IPS DF 4.7 (cell line): ENCODE results near the gene ITGA3.

Source experiments
- DNase-seq: peaks from one replicate; pipeline ENCODE4 v3.0.0-alpha.2; 2013; ENCODE audit warnings: low spot score; ENCODE audit errors: extremely low read depth

Gene ITGA3

DNA sequence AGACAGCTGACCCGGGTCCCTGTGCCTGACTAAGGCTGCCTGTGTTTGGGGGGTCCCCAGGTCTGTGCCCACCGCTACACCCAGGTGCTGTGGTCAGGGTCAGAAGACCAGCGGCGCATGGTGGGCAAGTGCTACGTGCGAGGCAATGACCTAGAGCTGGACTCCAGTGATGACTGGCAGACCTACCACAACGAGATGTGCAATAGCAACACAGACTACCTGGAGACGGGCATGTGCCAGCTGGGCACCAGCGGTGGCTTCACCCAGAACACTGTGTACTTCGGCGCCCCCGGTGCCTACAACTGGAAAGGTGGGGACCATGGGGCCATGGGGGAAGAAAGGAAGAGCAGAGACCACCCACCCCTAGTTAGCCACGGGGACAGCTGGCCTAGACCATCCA, 12.1 kb downstream of the ITGA3 start:
- no peak for DNase-seq

DNA sequence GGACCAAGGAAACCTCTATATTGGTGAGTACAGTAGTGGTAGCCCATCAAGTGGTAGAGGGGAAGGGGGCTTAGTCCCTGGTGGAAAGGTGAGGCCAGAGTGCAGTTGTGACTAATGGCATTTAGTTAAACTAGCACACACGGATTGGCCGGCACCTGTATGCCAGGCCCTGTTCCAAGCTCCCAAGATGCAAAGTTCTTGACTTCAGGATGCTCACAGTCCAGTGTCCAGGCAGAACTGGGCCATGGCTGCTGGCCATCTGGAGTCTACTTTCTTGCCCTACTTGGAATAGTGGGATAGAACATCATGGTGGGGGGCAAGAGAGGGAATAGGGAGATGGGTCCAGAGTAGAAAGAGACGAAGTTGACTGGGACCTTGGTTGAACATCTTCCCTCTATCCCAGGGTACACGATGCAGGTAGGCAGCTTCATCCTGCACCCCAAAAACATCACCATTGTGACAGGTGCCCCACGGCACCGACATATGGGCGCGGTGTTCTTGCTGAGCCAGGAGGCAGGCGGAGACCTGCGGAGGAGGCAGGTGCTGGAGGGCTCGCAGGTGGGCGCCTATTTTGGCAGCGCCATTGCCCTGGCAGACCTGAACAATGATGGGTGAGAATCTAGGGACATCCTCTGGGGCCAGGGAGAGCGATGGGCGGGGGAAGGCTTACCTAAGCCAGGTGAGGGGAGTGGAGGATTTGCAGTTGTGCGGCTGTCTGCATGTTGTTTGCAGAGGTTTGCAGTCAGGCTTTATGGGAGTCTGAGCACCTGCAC, 15.2 kb downstream of the ITGA3 start:
- no peak for DNase-seq

DNA sequence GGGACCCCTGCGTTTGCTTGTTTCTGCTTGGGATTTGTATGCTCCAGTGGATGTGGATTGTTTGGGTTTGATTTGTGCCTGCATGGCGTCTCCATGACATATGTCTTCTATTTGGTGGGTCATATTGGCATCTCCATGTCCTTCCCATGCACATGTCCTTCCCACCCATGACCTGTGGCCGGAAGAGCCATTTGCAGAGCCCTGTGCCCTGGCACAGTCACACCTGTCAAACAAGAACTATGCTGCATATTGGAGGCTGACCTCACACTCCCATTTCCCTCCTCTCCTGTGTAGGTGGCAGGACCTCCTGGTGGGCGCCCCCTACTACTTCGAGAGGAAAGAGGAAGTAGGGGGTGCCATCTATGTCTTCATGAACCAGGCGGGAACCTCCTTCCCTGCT, 15.8 kb downstream of the ITGA3 start:
- DNase-seq = no peak

DNA sequence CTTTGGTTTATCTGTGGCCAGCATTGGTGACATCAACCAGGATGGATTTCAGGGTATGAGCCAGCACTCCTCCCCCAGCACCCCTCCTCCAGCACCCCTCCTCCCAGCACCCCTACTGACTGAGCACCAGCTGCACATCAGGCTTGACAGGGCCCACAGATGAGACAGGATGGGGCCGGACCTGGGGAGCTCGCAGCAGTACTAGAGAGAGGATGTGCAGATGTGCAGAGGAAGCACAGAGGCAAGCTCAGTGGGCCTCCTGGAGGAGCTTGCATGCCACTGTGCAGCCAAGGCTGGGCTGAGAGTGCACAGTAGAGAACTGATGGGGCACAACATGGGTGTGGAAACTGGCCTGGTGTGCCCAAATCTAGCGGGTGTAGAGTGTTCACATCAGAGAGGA, 16.2 kb downstream of the ITGA3 start:
- DNase-seq = no peak

DNA sequence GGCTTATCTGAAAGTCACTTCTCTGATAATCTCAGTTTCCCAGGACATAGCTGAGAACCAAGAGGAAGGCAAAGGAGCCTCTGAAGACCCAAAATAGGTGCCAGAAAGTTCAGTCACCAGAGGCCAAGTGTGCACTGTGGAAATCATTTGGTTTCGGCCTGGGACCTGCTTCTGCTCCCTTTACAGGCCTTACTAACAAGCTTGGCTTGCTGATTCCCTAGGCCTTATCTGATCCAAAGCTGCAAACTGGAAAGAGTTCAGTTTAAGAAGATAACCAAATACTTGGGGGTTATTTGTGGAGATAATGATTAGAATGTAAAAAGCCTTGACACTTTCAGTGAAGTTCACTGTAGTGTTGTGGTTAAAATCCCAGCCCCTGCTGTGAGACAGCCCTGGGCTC, 17.0 kb downstream of the ITGA3 start:
- no peak for DNase-seq

DNA sequence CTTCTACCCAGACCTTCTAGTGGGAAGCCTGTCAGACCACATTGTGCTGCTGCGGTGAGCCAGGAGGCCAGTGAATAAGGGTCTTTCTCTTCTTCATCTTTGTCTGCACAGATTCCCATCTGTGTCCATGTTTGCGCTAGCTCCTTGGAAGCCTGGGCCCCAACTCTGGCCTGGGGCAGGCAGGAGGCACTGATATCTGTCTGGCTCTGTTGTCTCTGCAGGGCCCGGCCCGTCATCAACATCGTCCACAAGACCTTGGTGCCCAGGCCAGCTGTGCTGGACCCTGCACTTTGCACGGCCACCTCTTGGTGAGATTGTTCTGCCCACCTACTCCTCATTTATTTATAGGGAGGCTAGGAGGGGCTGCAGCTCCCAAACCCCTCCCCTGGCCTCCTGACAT, 18.3 kb downstream of the ITGA3 start:
- no peak for DNase-seq

DNA sequence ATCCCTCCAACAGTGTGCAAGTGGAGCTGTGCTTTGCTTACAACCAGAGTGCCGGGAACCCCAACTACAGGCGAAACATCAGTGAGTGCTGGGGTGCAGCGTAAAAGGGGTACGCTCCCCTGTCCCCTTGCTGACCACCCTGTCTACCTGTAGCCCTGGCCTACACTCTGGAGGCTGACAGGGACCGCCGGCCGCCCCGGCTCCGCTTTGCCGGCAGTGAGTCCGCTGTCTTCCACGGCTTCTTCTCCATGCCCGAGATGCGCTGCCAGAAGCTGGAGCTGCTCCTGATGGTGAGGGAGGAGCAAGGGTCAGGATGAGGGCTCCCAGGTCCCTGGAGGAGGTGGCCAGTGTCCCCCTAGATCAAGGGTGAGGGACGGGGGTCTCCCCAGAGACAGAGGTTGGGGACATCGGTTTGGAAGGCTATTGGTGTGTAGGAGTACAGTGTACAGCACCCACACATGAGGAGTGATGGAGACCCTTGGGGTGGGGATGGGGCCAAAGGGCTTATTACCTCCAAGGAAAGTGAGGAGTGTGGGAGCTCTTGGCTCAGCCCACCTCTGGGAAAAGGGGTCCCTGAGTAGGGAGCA, 19.6 kb downstream of the ITGA3 start:
- no peak for DNase-seq

DNA sequence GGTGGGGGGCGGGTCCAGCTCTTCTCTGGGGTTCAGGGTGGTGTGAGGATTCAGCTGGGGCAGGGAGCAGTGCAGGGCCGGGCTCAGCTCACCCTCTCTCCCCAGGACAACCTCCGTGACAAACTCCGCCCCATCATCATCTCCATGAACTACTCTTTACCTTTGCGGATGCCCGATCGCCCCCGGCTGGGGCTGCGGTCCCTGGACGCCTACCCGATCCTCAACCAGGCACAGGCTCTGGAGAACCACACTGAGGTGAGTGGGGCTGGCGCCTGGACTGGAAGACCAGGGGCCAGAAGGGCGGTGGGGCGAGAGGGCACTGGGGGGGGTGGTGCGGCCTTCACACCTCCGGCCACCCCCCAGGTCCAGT, 20.3 kb downstream of the ITGA3 start:
- DNase-seq = no peak

DNA sequence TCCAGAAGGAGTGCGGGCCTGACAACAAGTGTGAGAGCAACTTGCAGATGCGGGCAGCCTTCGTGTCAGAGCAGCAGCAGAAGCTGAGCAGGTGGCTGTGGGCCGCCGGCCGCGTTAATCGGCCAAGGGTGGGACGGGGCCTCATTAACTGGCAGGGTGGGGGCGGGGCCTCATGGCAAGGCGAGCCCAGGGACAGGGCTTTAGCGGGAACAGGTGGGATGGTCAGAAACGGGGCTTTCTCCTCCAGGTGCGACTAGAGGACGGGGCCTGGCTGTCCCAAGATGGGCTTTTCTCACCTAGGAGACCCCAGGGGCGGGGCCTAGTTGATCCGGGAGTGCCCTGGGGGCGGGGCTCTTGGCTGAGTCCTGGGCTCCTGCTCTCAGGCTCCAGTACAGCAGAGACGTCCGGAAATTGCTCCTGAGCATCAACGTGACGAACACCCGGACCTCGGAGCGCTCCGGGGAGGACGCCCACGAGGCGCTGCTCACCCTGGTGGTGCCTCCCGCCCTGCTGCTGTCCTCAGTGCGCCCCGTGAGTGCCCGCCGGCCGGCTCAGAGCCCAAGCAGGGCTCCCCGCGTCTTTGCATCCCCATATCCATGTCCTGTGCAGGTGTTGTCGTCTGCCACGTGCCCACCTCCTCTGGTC, 20.8 kb downstream of the ITGA3 start:
- DNase-seq = no peak

DNA sequence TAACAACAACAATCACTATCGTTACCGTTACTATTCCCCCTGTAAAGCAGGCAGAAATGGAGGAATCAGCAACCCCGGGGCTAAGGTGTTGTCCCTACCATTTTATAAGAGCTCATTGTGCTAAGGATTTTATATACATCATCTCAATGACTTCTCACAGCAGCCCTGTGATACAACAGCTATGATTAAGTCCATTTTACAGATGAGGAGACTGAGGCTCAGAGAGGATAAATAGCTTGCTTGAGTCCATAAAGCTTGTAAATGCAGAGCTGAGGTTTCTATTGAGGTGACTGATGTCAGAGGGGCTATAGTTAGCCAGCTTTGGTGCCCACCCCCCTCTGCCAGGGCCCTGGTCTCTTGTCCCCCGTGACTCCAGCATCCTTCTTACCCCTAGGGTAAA, 22.5 kb downstream of the ITGA3 start:
- no peak for DNase-seq

DNA sequence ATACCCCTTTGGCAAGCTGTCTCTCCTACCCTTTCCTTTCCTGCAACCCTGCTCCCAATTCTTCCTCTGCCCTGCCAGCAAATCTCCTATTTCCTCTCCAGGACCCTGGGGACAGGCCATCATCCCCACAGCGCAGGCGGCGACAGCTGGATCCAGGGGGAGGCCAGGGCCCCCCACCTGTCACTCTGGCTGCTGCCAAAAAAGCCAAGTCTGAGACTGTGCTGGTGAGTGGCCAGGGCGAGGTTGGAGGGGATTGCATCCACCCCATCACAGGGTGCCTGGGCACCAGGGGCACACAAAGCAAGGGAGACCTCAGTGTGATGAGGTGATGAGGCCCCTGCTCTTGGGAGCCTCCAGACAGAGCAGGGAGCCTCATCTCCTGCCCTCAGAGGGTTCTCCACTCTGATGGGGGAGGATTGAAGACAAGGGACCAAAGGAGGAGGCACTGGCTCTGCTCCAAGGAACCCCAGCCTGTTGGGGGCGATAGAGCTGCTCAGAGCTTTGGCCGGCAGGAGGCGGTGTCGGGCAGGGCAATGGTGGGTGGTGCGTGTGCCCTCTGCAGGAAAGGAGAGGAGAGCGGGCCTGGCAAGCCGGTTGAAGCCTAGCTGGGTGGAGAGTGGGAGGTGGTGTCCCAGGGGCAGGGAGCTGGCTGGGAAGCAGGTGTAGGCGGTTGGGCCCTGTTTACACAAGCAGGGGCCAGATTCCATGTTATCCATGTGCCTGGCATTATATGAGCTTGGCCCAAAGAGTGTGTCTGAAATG, 23.6 kb downstream of the ITGA3 start:
- no peak for DNase-seq

DNA sequence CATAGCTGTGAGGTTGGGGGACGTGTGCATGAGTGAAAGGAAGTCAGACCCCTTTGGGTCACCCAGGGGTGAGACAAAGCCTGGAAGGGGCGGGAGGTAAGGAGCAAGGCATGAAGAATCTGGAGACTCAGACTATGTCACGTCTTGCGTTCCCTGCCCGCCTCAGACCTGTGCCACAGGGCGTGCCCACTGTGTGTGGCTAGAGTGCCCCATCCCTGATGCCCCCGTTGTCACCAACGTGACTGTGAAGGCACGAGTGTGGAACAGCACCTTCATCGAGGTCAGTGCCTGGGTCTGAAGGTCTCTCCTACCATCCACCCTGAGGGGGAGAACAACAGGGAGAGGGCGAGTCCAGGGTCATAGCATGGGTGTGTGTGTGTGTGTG, 24.2 kb downstream of the ITGA3 start:
- DNase-seq = no peak

DNA sequence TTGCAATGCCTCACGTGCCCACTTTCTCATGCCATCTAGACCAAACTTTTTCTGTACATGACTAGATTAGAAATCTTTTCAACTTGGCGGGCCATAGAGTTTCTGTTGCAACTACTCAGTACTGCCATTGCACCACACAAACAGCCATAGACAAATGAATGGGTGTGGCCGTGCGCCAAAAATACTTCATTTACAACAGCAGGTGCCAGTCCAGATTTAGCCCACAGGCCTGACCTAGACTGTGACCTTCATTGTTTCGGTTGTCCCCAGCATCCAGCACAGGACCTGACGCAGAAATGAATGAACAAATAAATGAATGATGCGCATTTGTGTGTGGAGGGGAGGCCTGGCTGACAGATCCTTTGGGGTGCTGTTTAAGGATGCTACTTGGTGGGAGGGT, 24.9 kb downstream of the ITGA3 start:
- no peak for DNase-seq

DNA sequence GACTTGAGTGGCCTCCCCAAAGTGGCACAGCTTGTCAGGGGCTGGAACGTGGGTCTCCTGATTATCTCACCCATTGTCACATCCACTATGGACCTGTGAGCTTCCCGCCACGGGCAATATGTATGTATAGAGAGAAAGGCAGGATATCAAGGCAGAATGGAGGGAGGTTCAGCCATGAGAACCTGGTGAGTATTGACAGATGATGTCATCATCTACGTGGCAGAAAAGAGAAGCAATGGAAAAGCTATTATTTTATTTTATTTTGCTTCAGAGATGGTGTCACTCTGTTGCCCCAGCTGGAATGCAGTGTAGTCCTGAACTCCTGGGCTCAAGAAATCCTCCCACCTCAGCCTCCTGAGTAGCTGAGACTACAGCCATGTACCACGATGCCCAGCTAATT, 25.8 kb downstream of the ITGA3 start:
- no peak for DNase-seq

DNA sequence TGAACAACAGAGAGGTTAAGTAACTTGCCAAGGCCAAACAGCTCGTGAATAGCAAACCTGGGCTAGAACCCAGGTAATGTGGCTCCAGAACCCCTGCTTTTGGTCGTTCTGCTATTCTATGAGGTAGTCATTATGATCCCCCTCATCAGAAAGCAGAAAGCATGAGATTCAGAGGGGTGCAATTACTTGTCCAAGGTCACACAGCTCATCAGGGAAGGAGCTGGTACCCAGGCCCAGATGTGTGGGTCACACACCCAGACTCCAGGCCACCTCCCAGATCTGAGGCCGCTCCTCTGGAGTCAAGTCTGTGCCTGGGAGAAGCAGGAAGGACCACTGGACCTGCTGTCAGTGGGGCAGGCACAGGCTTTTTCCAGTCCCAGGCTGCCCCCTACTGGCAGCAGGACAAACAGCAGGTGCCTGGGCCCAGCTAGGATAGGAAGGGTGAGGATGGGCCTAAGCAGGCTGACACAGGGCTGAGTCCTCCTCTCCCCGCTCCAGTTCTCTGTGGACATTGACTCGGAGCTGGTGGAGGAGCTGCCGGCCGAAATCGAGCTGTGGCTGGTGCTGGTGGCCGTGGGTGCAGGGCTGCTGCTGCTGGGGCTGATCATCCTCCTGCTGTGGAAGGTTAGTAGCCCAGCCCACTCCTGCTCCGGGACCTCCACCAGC, 31.5 kb downstream of the ITGA3 start:
- no peak for DNase-seq

DNA sequence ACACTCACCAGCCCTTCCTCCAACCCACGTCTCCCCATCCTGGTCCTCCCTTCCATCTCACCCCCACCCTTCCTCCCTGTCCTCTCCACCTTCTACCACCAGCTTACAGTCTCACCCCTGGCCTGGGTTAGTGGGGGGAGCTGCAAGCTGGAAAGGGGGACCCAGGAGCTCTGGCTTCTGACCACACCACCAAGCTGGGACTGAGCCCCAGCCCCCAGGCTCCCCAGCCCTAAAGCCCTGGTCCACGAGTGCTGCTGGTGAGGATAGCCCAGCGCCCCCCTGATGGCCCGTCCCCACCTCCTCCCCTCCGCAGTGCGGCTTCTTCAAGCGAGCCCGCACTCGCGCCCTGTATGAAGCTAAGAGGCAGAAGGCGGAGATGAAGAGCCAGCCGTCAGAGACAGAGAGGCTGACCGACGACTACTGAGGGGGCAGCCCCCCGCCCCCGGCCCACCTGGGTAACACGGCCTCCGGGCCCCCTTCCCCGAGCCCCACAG, 32.0 kb downstream of the ITGA3 start:
- DNase-seq = no peak

DNA sequence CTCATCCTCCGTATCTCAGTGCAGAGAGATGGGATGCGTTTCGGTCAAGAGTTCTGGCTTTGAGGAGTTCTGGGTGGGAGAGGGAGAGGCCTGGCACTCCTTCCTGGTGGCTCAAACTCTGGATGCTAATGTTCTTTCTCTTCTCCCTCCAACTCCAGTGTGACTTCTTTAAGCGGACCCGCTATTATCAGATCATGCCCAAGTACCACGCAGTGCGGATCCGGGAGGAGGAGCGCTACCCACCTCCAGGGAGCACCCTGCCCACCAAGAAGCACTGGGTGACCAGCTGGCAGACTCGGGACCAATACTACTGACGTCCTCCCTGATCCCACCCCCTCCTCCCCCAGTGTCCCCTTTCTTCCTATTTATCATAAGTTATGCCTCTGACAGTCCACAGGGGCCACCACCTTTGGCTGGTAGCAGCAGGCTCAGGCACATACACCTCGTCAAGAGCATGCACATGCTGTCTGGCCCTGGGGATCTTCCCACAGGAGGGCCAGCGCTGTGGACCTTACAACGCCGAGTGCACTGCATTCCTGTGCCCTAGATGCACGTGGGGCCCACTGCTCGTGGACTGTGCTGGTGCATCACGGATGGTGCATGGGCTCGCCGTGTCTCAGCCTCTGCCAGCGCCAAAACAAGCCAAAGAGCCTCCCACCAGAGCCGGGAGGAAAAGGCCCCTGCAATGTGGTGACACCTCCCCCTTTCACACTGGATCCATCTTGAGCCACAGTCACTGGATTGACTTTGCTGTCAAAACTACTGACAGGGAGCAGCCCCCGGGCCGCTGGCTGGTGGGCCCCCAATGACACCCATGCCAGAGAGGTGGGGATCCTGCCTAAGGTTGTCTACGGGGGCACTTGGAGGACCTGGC, 33.3 kb downstream of the ITGA3 start:
- DNase-seq = no peak

DNA sequence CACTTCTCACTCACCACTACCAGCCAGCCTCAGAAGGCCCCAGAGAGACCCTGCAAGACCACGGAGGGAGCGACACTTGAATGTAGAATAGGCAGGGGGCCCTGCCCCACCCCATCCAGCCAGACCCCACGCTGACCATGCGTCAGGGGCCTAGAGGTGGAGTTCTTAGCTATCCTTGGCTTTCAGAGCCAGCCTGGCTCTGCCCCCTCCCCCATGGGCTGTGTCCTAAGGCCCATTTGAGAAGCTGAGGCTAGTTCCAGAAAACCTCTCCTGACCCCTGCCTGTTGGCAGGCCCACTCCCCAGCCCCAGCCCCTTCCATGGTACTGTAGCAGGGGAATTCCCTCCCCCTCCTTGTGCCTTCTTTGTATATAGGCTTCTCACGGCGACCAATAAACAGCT, 34.2 kb downstream of the ITGA3 start:
- DNase-seq = no peak

DNA sequence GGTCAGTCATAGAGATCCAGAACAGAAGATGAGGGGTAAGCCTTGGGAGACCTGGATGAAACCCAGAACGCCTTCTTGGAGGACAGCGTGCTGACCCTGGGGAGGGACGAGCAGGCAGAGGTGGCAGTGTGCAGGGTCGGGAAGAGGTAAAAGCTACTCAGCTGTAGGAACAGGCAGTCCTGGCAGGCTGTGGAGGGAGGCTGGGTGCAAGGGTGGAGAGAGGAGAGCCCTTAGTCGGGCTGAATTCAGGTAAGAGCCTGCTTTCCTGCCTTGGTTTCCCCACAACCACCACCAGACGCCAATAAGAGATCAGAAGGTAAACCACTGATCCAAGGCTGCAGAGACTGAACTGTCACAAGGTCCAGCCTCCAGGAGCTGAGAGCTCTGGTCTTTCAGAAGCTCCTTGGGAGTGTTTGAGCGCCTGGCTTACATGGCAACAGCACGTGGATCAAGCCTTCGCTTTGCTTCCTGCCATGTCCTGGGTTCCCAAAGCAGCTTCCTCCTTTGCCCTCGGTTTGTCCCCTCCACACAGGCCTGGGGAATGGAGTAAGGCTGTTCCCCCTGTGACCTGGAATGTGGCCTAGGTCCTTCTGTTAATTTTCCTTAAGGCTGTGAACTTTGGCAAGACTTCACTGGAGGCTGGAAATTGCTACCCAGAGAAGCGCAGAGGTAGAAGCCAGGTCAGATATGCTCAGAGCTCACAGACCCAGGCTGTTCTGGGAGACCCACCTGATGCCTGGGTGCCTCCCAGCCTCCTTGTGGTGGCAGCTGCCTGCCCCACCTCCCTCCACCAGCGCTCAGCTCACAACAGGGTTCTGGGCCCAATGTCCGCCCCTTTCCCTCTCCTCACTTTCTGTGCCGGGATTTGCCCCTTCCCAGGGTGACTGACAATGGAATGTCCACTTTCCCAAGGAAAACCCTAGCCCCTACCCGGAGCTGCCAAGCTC, 35.3 kb downstream of the ITGA3 start:
- DNase-seq = no peak

DNA sequence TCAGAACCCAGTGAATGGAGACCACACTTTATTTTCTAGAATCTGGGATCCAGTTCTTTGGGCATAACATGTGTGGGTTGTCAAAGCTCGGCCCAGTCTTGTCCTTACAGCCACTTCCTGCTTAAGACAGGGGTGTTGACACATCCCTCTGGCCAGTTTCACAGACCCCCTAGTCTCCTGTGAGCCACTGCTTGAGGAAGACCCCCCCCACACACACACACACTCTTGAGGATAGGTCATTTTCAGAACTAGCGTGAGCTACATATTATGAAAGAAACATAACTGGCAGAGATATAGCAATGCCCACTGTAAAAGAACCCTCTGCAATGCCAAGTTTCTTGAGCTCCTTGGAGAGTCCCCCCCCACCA, 36.0 kb downstream of the ITGA3 start:
- DNase-seq = no peak
